ENCODE measurements around the gene IL4R.

DNA sequence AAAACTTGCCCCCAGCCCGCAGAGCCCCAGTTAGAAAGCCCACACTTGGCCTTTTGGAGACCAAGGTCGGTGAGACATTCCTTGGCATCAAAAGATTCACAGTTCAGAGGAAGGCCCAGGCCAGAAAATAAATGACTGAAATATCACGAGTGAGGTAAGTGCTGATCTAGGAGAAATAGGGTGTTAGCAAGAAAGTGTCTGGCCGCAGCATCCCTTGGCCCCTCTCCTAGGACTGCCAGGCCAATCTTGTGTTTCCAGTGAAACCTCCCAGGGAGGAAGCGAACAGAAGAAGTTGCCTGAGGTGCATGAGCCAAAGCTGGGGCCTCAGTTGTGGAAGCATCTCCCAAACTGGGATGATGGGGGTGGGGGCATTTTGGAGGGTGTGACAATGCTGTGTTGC is 22.7 kb upstream of the IL4R start:
- TF ChIP-seq, protein P1, sequence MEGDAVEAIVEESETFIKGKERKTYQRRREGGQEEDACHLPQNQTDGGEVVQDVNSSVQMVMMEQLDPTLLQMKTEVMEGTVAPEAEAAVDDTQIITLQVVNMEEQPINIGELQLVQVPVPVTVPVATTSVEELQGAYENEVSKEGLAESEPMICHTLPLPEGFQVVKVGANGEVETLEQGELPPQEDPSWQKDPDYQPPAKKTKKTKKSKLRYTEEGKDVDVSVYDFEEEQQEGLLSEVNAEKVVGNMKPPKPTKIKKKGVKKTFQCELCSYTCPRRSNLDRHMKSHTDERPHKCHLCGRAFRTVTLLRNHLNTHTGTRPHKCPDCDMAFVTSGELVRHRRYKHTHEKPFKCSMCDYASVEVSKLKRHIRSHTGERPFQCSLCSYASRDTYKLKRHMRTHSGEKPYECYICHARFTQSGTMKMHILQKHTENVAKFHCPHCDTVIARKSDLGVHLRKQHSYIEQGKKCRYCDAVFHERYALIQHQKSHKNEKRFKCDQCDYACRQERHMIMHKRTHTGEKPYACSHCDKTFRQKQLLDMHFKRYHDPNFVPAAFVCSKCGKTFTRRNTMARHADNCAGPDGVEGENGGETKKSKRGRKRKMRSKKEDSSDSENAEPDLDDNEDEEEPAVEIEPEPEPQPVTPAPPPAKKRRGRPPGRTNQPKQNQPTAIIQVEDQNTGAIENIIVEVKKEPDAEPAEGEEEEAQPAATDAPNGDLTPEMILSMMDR (conservative IDR thresholded peaks at IDR 0.05 in 1 of 2, IDR thresholded peaks at IDR 0.05 in 1 of 2; ENCODE audit: low read depth in 1 of 2, low read length in 2 of 2), result no peak
- TF ChIP-seq EZH2 (IDR thresholded peaks at IDR 0.05; ENCODE audit: low read length, missing control alignments), result no peak

Data from fibroblast of lung (primary cell).